Measurements from ENCODE around the gene IFI35. TPM values are rescaled to one million over a fixed set of nuclear protein-coding genes. Genes with fewer than 3 reads are reported as not detected.

The IFI35 gene
- total RNA-seq, 1 donor from 2014 or later = 33.4 TPM

- no peak for DNase-seq (ENCODE audit: extremely low read depth, low read depth, low spot score)
These were observed 14.5 kb downstream of the IFI35 start for GRCh38 chr17:43020789-43021740.

- no peak for DNase-seq (ENCODE audit: extremely low read depth, low read depth, low spot score)
These were observed 15.3 kb downstream of the IFI35 start, which contains the start of gene VAT1 for GRCh38 chr17:43021741-43022512. Gene VAT1 (minus strand): TSS chr17:43022385. CDS start chr17:43022322, 63 bp downstream.

GRCh38 chr17:43024407-43025289, 18.1 kb downstream of the IFI35 start, which contains the start of gene RND2:
Gene RND2 (plus strand): TSS chr17:43025231. CDS start chr17:43025348, 117 bp downstream.
- DNase-seq (ENCODE audit: extremely low read depth, low read depth, low spot score) = peak; percentile 84

- DNase-seq (ENCODE audit: extremely low read depth, low read depth, low spot score) = no peak
These were observed 18.7 kb downstream of the IFI35 start for GRCh38 chr17:43025290-43025657.

- DNase-seq (ENCODE audit: extremely low read depth, low read depth, low spot score) = no peak
These were observed 19.4 kb downstream of the IFI35 start for GRCh38 chr17:43025766-43026537.

- DNase-seq (ENCODE audit: extremely low read depth, low read depth, low spot score) = no peak
These were observed 20.0 kb downstream of the IFI35 start for GRCh38 chr17:43026595-43026994.

GRCh38 chr17:43027091-43028032, 20.8 kb downstream of the IFI35 start:
- DNase-seq (ENCODE audit: extremely low read depth, low read depth, low spot score) = no peak

- no peak for DNase-seq (ENCODE audit: extremely low read depth, low read depth, low spot score)
These were observed 21.8 kb downstream of the IFI35 start for GRCh38 chr17:43028221-43028861.

GRCh38 chr17:43030137-43030767, 23.7 kb downstream of the IFI35 start:
- no peak for DNase-seq (ENCODE audit: extremely low read depth, low read depth, low spot score)

- no peak for DNase-seq (ENCODE audit: extremely low read depth, low read depth, low spot score)
These were observed 25.1 kb downstream of the IFI35 start for GRCh38 chr17:43031666-43032065.

- no peak for DNase-seq (ENCODE audit: extremely low read depth, low read depth, low spot score)
These were observed 27.6 kb downstream of the IFI35 start for GRCh38 chr17:43033948-43034881.

- no peak for DNase-seq (ENCODE audit: extremely low read depth, low read depth, low spot score)
These were observed 28.3 kb downstream of the IFI35 start for GRCh38 chr17:43034894-43035293.

- no peak for DNase-seq (ENCODE audit: extremely low read depth, low read depth, low spot score)
These were observed 33.1 kb downstream of the IFI35 start for GRCh38 chr17:43039646-43040045.

GRCh38 chr17:43040655-43041054, 34.1 kb downstream of the IFI35 start:
- no peak for DNase-seq (ENCODE audit: extremely low read depth, low read depth, low spot score)

- DNase-seq (ENCODE audit: extremely low read depth, low read depth, low spot score) = no peak
These were observed 35.5 kb downstream of the IFI35 start for GRCh38 chr17:43042025-43042628.

- DNase-seq (ENCODE audit: extremely low read depth, low read depth, low spot score) = no peak
These were observed 36.7 kb downstream of the IFI35 start for GRCh38 chr17:43043307-43043706.
